Measurements from ENCODE around the gene GPATCH11. TPM values are rescaled to one million over a fixed set of nuclear protein-coding genes. Genes with fewer than 3 reads are reported as not detected.

GPATCH11 gene
- total RNA-seq, 1 donor from 2014 or later = 8.1 TPM

DNA sequence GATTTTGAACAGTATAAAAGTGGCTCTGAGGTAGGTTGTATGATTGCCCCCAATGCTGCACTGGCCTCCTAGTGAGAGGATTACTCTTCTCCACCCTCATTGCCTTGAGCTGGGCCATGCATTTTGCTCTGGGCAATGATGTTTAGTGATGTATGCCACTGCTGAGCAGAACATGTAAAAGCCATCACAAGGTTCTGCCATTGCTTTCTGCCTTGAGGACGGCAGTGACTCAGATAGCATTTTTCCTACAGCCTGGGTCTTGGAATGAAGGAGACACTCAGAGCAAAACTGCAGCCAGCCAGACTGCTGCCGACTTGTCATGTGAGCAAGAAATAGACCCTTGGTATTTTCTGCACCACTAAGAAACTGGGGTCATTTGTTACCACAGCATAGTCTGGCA, 27.6 kb downstream of the GPATCH11 start:
- no peak for DNase-seq (ENCODE audit: extremely low spot score, unreplicated experiment)
- no peak overlapping the region for H3K27ac Mint-ChIP-seq (ENCODE audit: unreplicated experiment)
- no peaks in the 10 kb centered on the region for H3K9me3 Mint-ChIP-seq (ENCODE audit: unreplicated experiment)
- H3K4me3 Mint-ChIP-seq (ENCODE audit: unreplicated experiment) = no peak overlapping the region
- H3K27me3 Mint-ChIP-seq (ENCODE audit: unreplicated experiment) = no peaks in the 10 kb centered on the region
- H3K36me3 Mint-ChIP-seq (ENCODE audit: unreplicated experiment) = peaks cover 47% of the 10 kb centered on the region
- H3K4me1 Mint-ChIP-seq (ENCODE audit: unreplicated experiment) = no peaks in the 10 kb centered on the region
- no peak for TF ChIP-seq CTCF (IDR thresholded peaks at IDR 0.05)

DNA sequence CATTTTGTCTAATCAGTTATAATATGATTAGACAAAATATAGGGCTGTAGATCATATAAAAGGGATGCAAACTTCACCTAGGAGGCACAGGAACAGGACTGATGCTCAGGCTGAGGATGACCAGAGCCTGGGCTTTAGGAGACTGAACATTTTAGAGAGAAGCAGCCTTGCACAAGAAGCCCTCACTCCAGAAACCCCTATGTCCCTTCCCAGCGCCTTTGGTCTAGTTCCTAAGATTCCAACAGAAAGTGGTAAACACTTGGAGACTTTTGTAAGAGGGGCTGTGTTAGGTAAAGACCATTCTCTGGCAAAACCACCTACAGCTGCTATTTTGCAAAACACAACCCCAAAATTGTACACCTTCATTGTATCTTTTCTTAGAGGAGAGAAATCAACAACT, 33.2 kb downstream of the GPATCH11 start:
- no peak for TF ChIP-seq CTCF (IDR thresholded peaks at IDR 0.05)
- H3K4me3 Mint-ChIP-seq (ENCODE audit: unreplicated experiment) = no peak overlapping the region
- H3K27me3 Mint-ChIP-seq (ENCODE audit: unreplicated experiment) = no peaks in the 10 kb centered on the region
- DNase-seq (ENCODE audit: extremely low spot score, unreplicated experiment) = no peak
- H3K27ac Mint-ChIP-seq (ENCODE audit: unreplicated experiment) = no peak overlapping the region
- H3K36me3 Mint-ChIP-seq (ENCODE audit: unreplicated experiment) = peaks cover 37% of the 10 kb centered on the region
- no peaks in the 10 kb centered on the region for H3K4me1 Mint-ChIP-seq (ENCODE audit: unreplicated experiment)
- H3K9me3 Mint-ChIP-seq (ENCODE audit: unreplicated experiment) = no peaks in the 10 kb centered on the region

GRCh38 chr2:37119157-37119556, 34.8 kb downstream of the GPATCH11 start:
- Mint-ChIP-seq H3K27ac (ENCODE audit: unreplicated experiment) (no peak overlapping the region), H3K4me3 (ENCODE audit: unreplicated experiment) (no peak overlapping the region), H3K27me3 (ENCODE audit: unreplicated experiment) (no peaks in the 10 kb centered on the region), H3K36me3 (ENCODE audit: unreplicated experiment) (peaks cover 33% of the 10 kb centered on the region), H3K4me1 (ENCODE audit: unreplicated experiment) (no peaks in the 10 kb centered on the region), H3K9me3 (ENCODE audit: unreplicated experiment) (no peaks in the 10 kb centered on the region)
- no peak for TF ChIP-seq CTCF (IDR thresholded peaks at IDR 0.05)
- DNase-seq (ENCODE audit: extremely low spot score, unreplicated experiment) = no peak

DNA sequence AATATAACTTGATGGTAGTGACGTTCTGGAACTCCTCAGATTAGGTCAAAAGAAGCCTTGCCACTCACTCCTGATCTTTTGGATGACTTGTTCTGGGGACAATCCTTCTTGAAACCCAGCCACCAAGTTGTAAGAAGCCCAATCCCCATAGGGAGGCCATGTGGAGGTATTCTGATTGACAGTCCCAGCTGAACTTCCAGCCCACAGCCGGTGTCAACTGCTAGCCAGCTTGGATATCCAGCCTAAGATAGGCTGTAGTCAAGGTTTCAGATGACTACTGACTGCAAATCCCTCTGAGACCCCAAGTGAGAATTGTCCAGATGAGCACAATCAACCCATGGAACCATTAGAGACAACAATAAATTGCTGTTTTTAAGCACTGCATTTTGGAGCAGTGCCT, 41.1 kb downstream of the GPATCH11 start:
- Mint-ChIP-seq H3K4me3 (ENCODE audit: unreplicated experiment) (no peak overlapping the region), H3K27me3 (ENCODE audit: unreplicated experiment) (no peaks in the 10 kb centered on the region), H3K36me3 (ENCODE audit: unreplicated experiment) (peaks cover 53% of the 10 kb centered on the region), H3K27ac (ENCODE audit: unreplicated experiment) (no peak overlapping the region), H3K4me1 (ENCODE audit: unreplicated experiment) (no peaks in the 10 kb centered on the region), H3K9me3 (ENCODE audit: unreplicated experiment) (no peaks in the 10 kb centered on the region)
- DNase-seq (ENCODE audit: extremely low spot score, unreplicated experiment) = no peak
- no peak for TF ChIP-seq CTCF (IDR thresholded peaks at IDR 0.05)

GRCh38 chr2:37132914-37133313, 48.6 kb downstream of the GPATCH11 start:
- no peak overlapping the region for H3K4me3 Mint-ChIP-seq (ENCODE audit: unreplicated experiment)
- H3K4me1 Mint-ChIP-seq (ENCODE audit: unreplicated experiment) = no peaks in the 10 kb centered on the region
- H3K27me3 Mint-ChIP-seq (ENCODE audit: unreplicated experiment) = no peaks in the 10 kb centered on the region
- no peak for TF ChIP-seq CTCF (IDR thresholded peaks at IDR 0.05)
- no peaks in the 10 kb centered on the region for H3K9me3 Mint-ChIP-seq (ENCODE audit: unreplicated experiment)
- H3K36me3 Mint-ChIP-seq (ENCODE audit: unreplicated experiment) = peaks cover 35% of the 10 kb centered on the region
- no peak overlapping the region for H3K27ac Mint-ChIP-seq (ENCODE audit: unreplicated experiment)
- no peak for DNase-seq (ENCODE audit: extremely low spot score, unreplicated experiment)
